ENCODE measurements around the gene OR13F1.
"Not testable (repeated sequence)": the region's sequence is repeated elsewhere in the genome, so short reads cannot be mapped to it uniquely, and the experiment has no call there.

The OR13F1 gene

GRCh38 chr9:104503963-104504362 is at the start of gene OR13F1:
Gene OR13F1, plus strand, starts transcription at chr9:104504263. Its CDS starts 0 bp downstream, at chr9:104504263.
- DNase-seq: no peak

GRCh38 chr9:104456831-104457230 is 47.2 kb upstream of the OR13F1 start:
- DNase-seq: no peak

DNA sequence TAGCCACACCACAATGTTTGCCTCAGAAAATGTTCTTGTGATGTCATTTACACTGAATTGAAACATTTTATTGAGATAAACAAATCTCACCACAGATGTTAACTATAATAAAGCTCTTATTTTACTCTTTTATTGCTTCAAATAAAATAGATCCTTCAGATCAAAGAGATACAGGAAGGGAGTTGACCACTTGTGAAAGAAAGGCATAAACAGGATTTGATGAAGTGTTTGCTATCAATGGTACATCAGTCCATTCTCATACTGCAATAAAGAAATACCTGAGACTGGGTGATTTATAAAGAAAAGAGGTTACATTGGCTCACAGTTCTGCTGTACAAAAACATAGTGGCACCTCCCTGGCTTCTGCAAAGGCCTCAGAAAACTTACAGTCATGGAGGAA is 40.2 kb upstream of the OR13F1 start:
- no peak for DNase-seq

DNA sequence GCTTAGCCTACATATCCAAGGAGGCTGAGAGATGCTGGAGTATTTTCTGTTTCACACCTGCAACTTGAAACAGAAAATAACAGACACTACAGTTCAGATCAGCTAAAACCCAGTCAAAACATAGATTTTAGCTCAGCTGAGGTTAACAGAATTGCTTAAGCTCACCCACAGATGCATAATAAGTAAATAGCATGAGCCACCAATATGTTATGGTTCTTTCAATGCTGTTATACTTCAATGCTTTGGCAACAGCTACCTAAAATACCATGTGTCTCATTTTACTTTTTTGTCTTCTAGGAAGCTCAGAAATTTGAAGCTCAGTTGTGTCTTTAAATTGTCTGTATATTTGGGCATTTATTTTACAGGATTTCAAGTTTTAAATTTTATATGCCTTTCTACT is 35.8 kb upstream of the OR13F1 start:
- DNase-seq: no peak

- DNase-seq: no peak
Observed at GRCh38 chr9:104482921-104483570, 21.0 kb upstream of the OR13F1 start.

DNA sequence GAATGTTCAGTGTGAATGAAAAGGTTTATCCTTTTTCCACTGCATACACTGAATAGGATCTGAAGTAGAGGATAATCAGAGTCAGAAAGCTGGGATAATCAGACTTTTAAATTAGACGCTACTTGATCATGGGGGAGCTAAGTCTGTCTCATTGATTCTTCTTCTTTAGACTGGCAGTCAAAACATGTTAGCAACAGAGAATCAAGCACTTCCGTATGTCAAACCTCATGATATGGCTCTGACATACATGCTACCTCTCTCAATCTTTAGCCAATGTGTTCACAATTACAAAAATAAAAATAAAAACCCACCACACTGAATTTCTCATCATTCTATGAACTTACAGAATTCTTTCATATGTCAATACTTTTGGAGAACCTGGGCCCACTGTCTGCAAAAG is 19.0 kb upstream of the OR13F1 start:
- no peak for DNase-seq

DNA sequence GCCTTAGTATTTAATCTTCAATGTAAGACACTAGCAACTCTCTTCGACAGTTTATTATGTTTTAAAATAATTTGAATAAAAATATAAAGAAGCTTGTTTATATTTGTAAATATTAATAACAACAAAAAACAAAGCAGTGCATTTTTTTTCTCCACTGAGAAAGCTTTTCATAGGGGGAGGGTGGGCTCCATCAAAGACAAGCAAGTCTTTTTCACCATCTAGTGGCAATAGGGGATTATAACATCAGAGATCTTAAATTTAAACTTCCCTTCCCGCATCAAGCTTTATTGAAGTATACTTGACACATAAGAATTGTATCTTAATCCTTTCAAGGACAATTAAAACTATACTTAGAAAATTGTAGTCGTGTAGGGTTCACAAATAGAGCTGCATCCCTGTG is 9.3 kb upstream of the OR13F1 start:
- DNase-seq: no peak

DNA sequence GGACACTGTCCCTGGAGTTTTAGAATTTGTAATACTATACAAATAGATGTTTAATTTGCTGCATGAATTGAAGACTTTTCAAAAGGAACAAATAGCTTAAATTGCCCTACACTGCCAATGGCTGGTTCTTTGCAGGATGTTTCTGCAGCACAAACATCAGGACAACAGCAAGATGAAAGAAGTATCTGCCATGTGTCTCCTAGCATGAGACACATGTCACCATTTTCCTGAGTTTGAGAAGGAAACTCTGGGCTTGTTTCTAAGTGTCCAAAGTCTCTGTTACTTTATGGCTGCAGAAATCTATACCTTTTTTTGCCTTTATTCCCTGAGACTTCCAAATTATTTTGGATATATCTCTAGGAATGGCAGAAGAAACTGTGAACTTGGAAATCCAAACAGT is 623 bp upstream of the OR13F1 start:
- no peak for DNase-seq

GRCh38 chr9:104506565-104506964 is 2.5 kb downstream of the OR13F1 start:
- no peak for DNase-seq

DNA sequence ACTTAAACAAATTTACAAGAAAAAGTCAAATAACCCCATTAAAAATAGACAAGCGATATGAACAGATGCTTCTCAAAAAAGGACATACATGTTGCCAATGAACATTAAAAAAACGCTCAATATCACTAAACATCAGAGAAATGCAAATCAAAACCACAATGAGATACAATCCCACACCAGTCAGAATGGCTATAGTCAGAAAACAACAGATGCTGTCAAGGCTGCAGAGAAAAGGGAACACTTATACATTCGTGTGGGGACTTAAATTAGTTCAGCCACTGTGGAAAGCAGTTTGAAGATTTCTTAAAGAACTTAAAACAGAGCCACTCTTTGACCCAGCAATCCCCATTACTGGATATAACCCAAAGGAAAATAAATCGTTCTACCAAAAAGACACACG is 10.8 kb downstream of the OR13F1 start:
- DNase-seq: no peak

- not testable (repeated sequence) for DNase-seq
Observed at GRCh38 chr9:104520241-104520640, 16.2 kb downstream of the OR13F1 start.

- no peak for DNase-seq
Observed at GRCh38 chr9:104527109-104527508, 23.0 kb downstream of the OR13F1 start, which contains the start of gene OR13C4. Gene OR13C4, minus strand, starts transcription at chr9:104527209. Its CDS starts 0 bp downstream, at chr9:104527209.

DNA sequence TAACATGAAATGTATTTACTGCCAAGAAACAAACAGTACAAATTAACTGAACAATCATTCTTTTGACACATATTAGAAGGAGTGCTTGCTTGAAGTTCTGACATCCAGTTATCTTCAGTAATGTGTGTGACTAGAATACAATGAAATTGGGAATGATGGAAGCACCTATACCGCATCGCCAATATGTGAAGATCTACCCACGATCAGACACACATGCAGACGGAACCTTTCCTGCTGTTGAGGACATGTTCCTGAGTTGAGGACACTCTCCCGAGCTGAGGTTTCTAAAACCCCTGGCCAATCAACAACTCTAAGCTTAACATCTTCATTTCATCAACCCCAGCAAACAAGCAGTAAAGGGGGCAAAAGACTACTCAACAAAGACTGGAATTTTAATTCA is 32.7 kb downstream of the OR13F1 start, which contains the start of gene OR13C3:
TSS of gene OR13C3 (minus strand) at position 101 of the 400 bp plus-strand sequence. CDS start 133 bp downstream, outside the sequence.
- DNase-seq: no peak

GRCh38 chr9:104539275-104539674 is 35.2 kb downstream of the OR13F1 start:
- DNase-seq: no peak

DNA sequence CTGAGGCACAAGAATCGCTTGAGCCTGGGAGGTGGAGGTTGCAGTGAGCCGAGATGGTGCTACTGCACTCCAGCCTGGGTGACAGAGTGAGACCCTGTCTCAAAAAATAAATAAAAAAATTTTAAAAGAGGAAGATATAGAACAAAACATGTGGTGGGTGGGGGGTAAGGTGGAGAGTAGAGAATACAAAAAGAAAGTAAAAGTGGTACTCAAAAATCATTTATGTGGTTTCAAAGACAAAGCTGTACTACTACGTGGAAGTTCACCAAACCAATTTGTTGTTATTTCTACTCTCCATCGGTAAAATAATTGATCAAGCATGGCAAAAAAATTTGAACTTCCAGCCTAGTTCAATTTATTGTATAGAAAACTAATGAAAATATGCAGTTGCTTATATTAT is 40.6 kb downstream of the OR13F1 start:
- DNase-seq: no peak

- no peak for DNase-seq
Observed at GRCh38 chr9:104553261-104553660, 49.2 kb downstream of the OR13F1 start.

Data from CD4-positive, alpha-beta T cell treated with Interleukin-6 for 4 hours (primary cell).